AG04449 (cell line): ENCODE results near the gene BBX.

Experiments
- CTCF ChIA-PET: fragments of 350-600 bp; formaldehyde crosslinking; extraction: SDS; loops from one replicate; lab custom pipeline; 2021; ENCODE audit warnings: antibody characterized with exemption; lab: Yijun Ruan, JAX
- POLR2A ChIA-PET: fragments of 400-600, 350-600 bp; formaldehyde crosslinking; extraction: SDS; loops from one replicate; lab custom pipeline; 2020; ENCODE audit warnings: antibody characterized with exemption, inconsistent platforms; lab: Yijun Ruan, JAX
- DNase-seq: peaks from one replicate; pipeline ENCODE4 v3.0.0-alpha.2; 2010; ENCODE audit warnings: low read depth, low spot score
- H3K4me3 ChIP-seq: 2 replicates; pipeline ENCODE4 v1.5.1; 2011; ENCODE audit warnings: low read depth, mild to moderate bottlenecking, control low read depth, low read length
- CTCF ChIP-seq: IDR thresholded peaks from one replicate; pipeline ENCODE4 v1.5.1; 2011; ENCODE audit warnings: mild to moderate bottlenecking, moderate library complexity, low read length, control low read depth, inconsistent platforms; ENCODE audit not compliant: insufficient read depth; ENCODE audit errors: missing control alignments

Gene BBX

GRCh38 chr3:107627962-107628542, 105.3 kb downstream of the BBX start:
- ChIA-PET CTCF (interaction anchor here (1.0 to 2.8 kb wide), 4 partner anchors 11 to 392 kb away, joined by 3 to 10 read pairs (median 5); no protein-coding TSS in a partner anchor), POLR2A (no interaction called here)
- no peak overlapping the region for H3K4me3 ChIP-seq
- DNase-seq: no peak
- no peak for TF ChIP-seq CTCF

GRCh38 chr3:107629566-107629965, 106.8 kb downstream of the BBX start:
- H3K4me3 ChIP-seq: no peak overlapping the region
- ChIA-PET POLR2A (no interaction called here), CTCF (interaction anchor here (0.9 to 3.1 kb wide), 5 partner anchors 13 to 393 kb away, joined by 3 to 10 read pairs (median 7); no protein-coding TSS in a partner anchor)
- DNase-seq: no peak
- no peak for TF ChIP-seq CTCF

- no peak for TF ChIP-seq CTCF
- CTCF ChIA-PET: interaction anchor here (1.1 to 3.1 kb wide), 4 partner anchors 14 to 359 kb away, joined by 4 to 10 read pairs (median 6); no protein-coding TSS in a partner anchor
- H3K4me3 ChIP-seq: no peak overlapping the region
- DNase-seq: no peak
- POLR2A ChIA-PET: no interaction called here
Measured at GRCh38 chr3:107630779-107631178, 108.0 kb downstream of the BBX start.

GRCh38 chr3:107632576-107632975, 109.8 kb downstream of the BBX start:
- no peak for TF ChIP-seq CTCF
- no peak overlapping the region for H3K4me3 ChIP-seq
- no peak for DNase-seq
- ChIA-PET POLR2A (no interaction called here), CTCF (interaction anchor here (0.8 to 2.6 kb wide), 7 partner anchors 8 to 58 kb away, joined by 3 to 7 read pairs (median 4); no protein-coding TSS in a partner anchor)

- POLR2A ChIA-PET: no interaction called here
- no peak overlapping the region for H3K4me3 ChIP-seq
- no peak for TF ChIP-seq CTCF
- DNase-seq: no peak
- CTCF ChIA-PET: interaction anchor here (0.8 to 2.6 kb wide), 7 partner anchors 9 to 59 kb away, joined by 3 to 7 read pairs (median 4); no protein-coding TSS in a partner anchor
Measured at GRCh38 chr3:107633327-107634098, 110.8 kb downstream of the BBX start.

GRCh38 chr3:107634099-107634489, 111.3 kb downstream of the BBX start:
- no peak for DNase-seq
- ChIA-PET POLR2A (no interaction called here), CTCF (interaction anchor here (1.2 to 2.6 kb wide), 2 partner anchors 12 to 25 kb away, joined by 5 to 7 read pairs; no protein-coding TSS in a partner anchor)
- no peak overlapping the region for H3K4me3 ChIP-seq
- TF ChIP-seq CTCF: no peak
